Ovary (tissue), 3 donors: Measurements from ENCODE around the gene ZNF823.

Experiments
- EP300 ChIP-seq: sonication (generic); formaldehyde crosslinking; IDR thresholded peaks from one replicate; pipeline ENCODE4 v1.6.1; 2017; ENCODE audit warnings: antibody characterized with exemption
- TF ChIP-seq, protein P1 (sequence below), 3 donors: fragments of 450-650 bp in 2 of 3; fragments of 200-600 bp in 1 of 3; IDR thresholded peaks; one replicate each; pipeline versions ENCODE4 v1.5.1 to v1.8.0; 2016 to 2022; ENCODE audit warnings: antibody characterized with exemption in 3 of 3, mild to moderate bottlenecking in 1 of 3
- donor health status: DM: no; HTN: no; CAD: no.

DNA sequence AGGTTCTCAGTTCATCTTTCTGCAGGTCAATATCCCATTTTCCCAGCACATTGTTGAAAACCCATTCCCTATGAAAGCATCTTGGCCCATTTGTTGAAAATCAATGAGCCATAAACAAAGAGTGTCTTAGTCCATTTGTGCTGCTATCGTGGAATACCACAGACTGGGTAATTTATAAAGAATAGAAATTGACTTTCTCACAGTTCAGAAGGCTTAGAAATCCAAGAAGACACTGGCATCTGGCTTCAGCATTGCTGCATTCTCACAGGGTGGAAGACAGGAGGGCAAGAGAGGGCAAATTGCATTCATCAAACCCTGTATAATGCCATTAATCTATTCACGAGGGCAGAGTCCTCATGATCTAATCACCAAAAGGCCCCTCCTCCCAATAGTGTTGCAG, 34.1 kb downstream of the ZNF823 start:
- TF ChIP-seq, protein P1, sequence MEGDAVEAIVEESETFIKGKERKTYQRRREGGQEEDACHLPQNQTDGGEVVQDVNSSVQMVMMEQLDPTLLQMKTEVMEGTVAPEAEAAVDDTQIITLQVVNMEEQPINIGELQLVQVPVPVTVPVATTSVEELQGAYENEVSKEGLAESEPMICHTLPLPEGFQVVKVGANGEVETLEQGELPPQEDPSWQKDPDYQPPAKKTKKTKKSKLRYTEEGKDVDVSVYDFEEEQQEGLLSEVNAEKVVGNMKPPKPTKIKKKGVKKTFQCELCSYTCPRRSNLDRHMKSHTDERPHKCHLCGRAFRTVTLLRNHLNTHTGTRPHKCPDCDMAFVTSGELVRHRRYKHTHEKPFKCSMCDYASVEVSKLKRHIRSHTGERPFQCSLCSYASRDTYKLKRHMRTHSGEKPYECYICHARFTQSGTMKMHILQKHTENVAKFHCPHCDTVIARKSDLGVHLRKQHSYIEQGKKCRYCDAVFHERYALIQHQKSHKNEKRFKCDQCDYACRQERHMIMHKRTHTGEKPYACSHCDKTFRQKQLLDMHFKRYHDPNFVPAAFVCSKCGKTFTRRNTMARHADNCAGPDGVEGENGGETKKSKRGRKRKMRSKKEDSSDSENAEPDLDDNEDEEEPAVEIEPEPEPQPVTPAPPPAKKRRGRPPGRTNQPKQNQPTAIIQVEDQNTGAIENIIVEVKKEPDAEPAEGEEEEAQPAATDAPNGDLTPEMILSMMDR (IDR thresholded peaks at IDR 0.05), result no peak
- TF ChIP-seq EP300, result no peak
